ENCODE measurements around the gene CDK14.

- TF ChIP-seq CTCF (IDR thresholded peaks at IDR 0.05; ENCODE audit: low read length) (no peak), EZH2 (optimal IDR thresholded peaks at IDR 0.05; ENCODE audit: low read depth, low read length) (no peak)
Measured at GRCh38 chr7:91067242-91067641, 471.1 kb downstream of the CDK14 start.
